ENCODE measurements around the gene TIMP3. TPM values are rescaled to one million over a fixed set of nuclear protein-coding genes. Genes with fewer than 3 reads are reported as not detected.
A peak's percentile ranks its signal among the peaks of the same experiment; 100 is the strongest.

The TIMP3 gene
- polyA plus RNA-seq, 3 donors = not detected

GRCh38 chr22:32794449-32795213 lies 6.9 kb upstream of the TIMP3 start:
- 92% methylated on average over 8 of the region's 10 CpGs for WGBS (ENCODE audit: insufficient coverage)
- Histone ChIP-seq H3K36me3 (replicated peaks in 1 of 2; ENCODE audit: control insufficient read depth in 1 of 2, insufficient read depth in 2 of 2, low read length in 2 of 2) (no peaks in the 10 kb centered on the region), H3K4me1 (ENCODE audit: control insufficient read depth in 1 of 2, insufficient read depth in 2 of 2, low read length in 2 of 2) (peaks cover 0 to 5% of the 10 kb centered on the region in 2 donors), H3K9me3 (replicated peaks in 1 of 2; ENCODE audit: control insufficient read depth in 1 of 2, insufficient read depth in 1 of 2, low read length in 2 of 2) (no peaks in the 10 kb centered on the region), H3K9ac (ENCODE audit: insufficient read depth, low read length, poor library complexity, severe bottlenecking) (no peak overlapping the region), H3K4me2 (replicated peaks; ENCODE audit: extremely low read depth, low read length, poor library complexity, severe bottlenecking) (no peak overlapping the region), H2AFZ (ENCODE audit: insufficient read depth, low read depth, low read length, poor library complexity, severe bottlenecking) (no peak overlapping the region), H4K20me1 (ENCODE audit: insufficient read depth, low read length) (no peaks in the 10 kb centered on the region), H3K4me3 (replicated peaks in 1 of 3; ENCODE audit: low read depth in 2 of 3, low read length in 3 of 3) (no peak overlapping the region), H3K27ac (ENCODE audit: low read depth in 1 of 2, low read length in 2 of 2) (no peak overlapping the region), H3K27me3 (ENCODE audit: control insufficient read depth in 2 of 2, insufficient read depth in 2 of 2, low read length in 2 of 2) (peaks cover 0 to 8% of the 10 kb centered on the region in 2 donors), H3K79me2 (ENCODE audit: insufficient read depth, low read length) (no peaks in the 10 kb centered on the region)
- Mint-ChIP-seq H3K4me3 (no peak overlapping the region), H3K9me3 (peaks cover 0 to 2% (median 0%) of the 10 kb centered on the region in 7 donors), H3K4me1 (peaks cover 2% of the 10 kb centered on the region), H3K27ac (no peak overlapping the region), H3K36me3 (no peaks in the 10 kb centered on the region), H3K27me3 (ENCODE audit: low read depth in 3 of 3) (peaks cover 8 to 29% (median 9%) of the 10 kb centered on the region in 3 donors)
- no peak for TF ChIP-seq CTCF (IDR thresholded peaks at IDR 0.05)
- intact Hi-C loops (cut with micrococcal nuclease) = no loop called here
- DNase-seq = no peak

GRCh38 chr22:32795214-32795596 lies 6.3 kb upstream of the TIMP3 start:
- no peaks in the 10 kb centered on the region for H3K36me3 ChIP-seq (replicated peaks in 1 of 2; ENCODE audit: control insufficient read depth in 1 of 2, insufficient read depth in 2 of 2, low read length in 2 of 2)
- H3K27me3 Mint-ChIP-seq (ENCODE audit: low read depth in 3 of 3) = peaks cover 13 to 32% (median 14%) of the 10 kb centered on the region in 3 donors
- intact Hi-C loops (cut with micrococcal nuclease) = no loop called here

More at GRCh38 chr22:32795214-32795596, 6.3 kb upstream of the TIMP3 start:
- no peak overlapping the region for H3K4me3 Mint-ChIP-seq
- Histone ChIP-seq H3K4me3 (replicated peaks in 1 of 3; ENCODE audit: low read depth in 2 of 3, low read length in 3 of 3) (no peak overlapping the region), H3K9ac (ENCODE audit: insufficient read depth, low read length, poor library complexity, severe bottlenecking) (no peak overlapping the region), H3K9me3 (replicated peaks in 1 of 2; ENCODE audit: control insufficient read depth in 1 of 2, insufficient read depth in 1 of 2, low read length in 2 of 2) (no peaks in the 10 kb centered on the region), H3K27ac (ENCODE audit: low read depth in 1 of 2, low read length in 2 of 2) (no peak overlapping the region), H3K4me1 (ENCODE audit: control insufficient read depth in 1 of 2, insufficient read depth in 2 of 2, low read length in 2 of 2) (peaks cover 0 to 5% of the 10 kb centered on the region in 2 donors), H3K79me2 (ENCODE audit: insufficient read depth, low read length) (no peaks in the 10 kb centered on the region), H2AFZ (ENCODE audit: insufficient read depth, low read depth, low read length, poor library complexity, severe bottlenecking) (no peak overlapping the region), H4K20me1 (ENCODE audit: insufficient read depth, low read length) (no peaks in the 10 kb centered on the region), H3K4me2 (replicated peaks; ENCODE audit: extremely low read depth, low read length, poor library complexity, severe bottlenecking) (no peak overlapping the region), H3K27me3 (ENCODE audit: control insufficient read depth in 2 of 2, insufficient read depth in 2 of 2, low read length in 2 of 2) (peaks cover 0 to 13% of the 10 kb centered on the region in 2 donors)
- peaks cover 2% of the 10 kb centered on the region for H3K4me1 Mint-ChIP-seq
- TF ChIP-seq CTCF (IDR thresholded peaks at IDR 0.05) = no peak
- 100% methylated on average over 4 of the region's 4 CpGs for WGBS (ENCODE audit: insufficient coverage)
- no peaks in the 10 kb centered on the region for H3K36me3 Mint-ChIP-seq
- DNase-seq = no peak
- H3K9me3 Mint-ChIP-seq = peaks cover 0 to 2% (median 0%) of the 10 kb centered on the region in 7 donors
- H3K27ac Mint-ChIP-seq = peak overlapping the region in 1 of 7 donors; percentile 10
